NCI-H146 treated with DMSO at 0.1 percent for 48 hours (cell line): ENCODE data around the gene ZDHHC4.

ENCODE experiments used
- DNase-seq: peaks from one replicate; lab custom pipeline; 2025; ENCODE audit not compliant: unreplicated experiment; lab: John Stamatoyannopoulos, UW

The ZDHHC4 gene

DNA sequence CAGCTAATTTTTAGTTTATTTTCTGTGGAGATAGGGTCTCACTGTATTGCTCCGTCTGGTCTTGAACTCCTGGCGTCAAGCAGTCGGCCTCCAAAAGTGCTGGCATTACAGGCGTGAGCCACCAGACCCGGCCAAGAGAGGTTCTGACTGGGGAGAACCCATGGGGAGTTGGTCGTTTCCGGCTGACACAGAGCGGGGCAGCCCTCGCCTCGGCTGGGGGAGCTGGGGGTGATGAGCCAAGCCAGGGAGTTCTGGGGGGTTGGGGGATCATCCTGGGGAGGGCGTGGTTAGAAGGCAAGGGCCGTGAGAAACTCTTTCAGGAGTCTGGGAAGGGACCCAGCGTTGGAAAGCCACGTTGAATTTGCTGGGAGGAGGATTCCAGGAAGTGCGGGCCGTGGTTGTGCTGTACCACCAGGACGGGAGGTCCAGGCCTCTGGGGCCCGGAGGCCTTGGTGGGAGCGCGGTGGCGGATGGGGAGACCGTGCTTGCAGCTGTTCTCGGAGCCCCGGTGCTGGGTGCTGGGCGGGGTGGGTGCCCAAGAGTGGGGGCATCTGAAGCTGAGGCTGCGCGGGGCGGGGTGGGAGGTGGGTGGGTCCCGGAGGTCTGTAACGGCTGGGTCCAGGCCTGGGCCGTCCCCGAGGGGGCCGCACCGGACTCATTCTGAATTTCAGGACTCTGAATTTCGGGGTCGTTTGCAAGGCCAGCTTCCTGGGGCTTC is 29.8 kb downstream of the ZDHHC4 start:
- DNase-seq = no peak

DNA sequence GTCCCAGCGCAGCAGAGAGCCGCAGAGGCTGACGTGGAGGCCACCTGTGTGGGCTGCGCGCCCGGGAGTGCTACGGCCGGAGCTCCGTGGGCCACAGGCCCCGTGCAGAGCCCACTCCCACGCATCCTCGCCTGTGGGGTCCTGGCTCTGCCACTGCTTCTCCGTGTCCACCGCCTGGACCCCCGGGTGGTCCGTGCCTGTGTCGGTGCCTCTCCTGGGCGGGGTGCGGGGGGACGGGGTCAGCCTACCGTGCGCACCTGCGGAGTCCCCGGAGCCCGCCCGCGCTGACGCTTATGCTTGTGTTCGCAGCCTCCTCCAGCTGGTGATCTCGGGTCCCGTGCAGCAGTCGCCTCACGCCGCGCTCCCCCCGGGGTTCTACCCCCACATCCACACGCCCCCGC is 30.4 kb downstream of the ZDHHC4 start:
- no peak for DNase-seq

DNA sequence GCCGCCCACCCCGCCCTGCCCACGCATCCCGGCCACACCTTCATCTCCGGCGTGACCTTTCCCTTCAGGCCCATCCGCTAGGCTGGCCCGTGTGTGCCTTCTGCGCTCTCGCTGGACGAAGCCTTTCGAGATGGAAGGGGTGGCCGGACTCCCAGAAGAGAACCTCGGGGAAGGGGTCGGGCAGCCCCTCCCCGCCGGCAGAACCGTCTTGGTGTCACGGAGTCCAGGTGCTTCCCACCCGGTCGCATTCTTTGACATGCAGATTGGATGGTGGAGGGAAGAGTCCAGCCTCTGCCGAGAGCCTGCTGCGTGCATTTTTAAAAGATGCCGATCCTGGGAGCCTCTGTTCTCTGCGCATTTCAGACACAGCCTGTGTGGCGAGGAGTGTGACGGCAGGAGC is 30.8 kb downstream of the ZDHHC4 start:
- DNase-seq = no peak

DNA sequence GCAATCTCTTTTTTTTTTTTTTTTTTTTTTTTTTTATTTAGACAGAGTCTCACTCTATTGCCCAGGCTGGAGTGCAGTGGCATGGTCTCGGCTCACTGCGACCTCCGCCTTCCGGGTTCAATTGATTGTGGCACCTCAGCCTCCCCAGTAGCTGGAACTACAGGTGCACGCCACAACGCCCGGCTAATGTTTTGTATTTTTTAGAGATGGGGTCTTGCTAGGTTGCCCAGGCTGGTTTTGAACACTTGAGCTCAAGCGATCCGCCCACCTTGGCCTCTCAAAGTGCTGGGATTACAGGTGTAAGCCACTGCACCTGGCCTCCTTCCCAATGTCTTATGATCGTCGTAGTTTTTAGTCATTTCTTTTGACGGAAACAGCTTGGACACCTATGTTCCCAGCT is 31.5 kb downstream of the ZDHHC4 start:
- no peak for DNase-seq

DNA sequence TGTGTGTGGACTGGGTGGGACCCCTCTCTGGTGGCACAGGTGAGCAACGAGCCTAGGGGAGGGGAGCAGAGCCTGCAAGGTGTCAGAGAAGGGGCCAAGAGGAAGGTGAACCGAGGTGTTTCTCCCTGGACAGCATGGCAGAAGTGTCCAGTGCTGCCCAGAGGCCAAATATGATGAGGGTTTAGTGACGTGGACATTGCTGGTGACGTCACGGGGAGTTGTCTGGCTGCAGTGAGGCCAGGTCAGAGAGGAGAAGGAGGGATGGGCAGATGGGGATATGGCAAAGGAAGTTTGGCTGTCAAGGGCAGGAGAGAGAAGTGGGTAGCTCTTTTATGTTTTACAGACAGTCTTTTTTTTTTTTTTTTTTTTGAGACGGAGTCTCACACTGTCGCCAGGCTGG is 35.6 kb downstream of the ZDHHC4 start:
- DNase-seq = no peak

DNA sequence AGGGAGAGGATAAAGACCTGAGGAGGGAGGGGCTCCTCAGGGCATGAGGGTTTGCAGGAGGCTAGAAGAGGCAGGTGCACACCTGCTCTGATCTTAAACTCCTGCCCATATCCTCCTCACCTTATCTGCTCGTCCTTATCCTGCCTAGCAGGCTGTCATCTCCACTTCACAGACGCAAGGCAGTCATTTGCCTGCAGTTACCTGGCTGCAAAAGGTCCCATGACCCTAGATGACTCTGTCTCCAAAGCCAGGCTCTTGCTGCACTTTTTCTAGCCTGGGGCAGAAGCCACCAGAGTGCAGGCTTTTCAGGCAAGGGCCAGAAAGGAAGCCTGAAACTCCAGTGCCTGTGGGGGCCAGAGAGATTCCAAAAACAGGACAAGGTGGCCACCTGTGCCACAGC is 36.5 kb downstream of the ZDHHC4 start:
- no peak for DNase-seq

DNA sequence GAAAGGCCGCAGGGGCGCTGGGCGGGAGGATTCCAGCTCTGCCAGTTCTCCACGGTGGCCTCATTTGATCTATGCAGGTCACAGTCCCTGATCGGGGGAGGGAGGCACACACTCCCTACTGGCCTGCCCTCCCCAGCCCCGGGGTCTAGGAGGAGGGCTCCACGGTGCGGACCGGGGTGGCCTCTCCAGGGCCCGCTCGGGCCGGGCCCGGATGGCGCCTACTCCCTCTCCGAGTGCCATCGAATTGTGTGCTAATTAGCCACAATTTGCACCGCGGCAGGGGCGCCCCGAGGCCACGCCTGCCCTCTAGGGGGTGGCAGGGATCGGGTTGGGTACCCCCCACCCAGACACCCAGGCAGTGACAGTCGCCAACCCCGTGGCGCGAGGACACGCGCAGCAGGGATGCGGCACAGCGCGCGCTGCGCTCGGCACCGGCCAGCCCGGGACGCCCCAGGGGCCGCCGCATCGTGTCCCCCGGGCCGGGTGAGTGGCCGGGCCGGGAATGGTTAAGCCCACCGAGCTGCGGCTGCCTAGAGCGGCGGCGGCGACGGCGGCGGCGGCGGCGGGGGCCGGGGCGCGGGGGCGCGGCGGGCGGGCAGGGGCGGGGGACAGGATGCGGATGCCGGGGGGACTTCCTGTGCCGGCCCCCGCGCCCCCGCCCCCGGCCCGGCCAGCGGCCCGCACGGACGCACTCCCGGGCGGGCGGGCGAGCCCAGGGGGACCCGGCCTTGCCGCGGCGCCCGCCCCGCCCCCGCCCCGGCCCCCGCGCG is 37.9 kb downstream of the ZDHHC4 start, which contains the start of gene ZNF853:
ZNF853 (plus strand) TSS at position 658 of the 770 bp plus-strand sequence. CDS start 565 bp downstream, outside the sequence.
- DNase-seq = no peak

DNA sequence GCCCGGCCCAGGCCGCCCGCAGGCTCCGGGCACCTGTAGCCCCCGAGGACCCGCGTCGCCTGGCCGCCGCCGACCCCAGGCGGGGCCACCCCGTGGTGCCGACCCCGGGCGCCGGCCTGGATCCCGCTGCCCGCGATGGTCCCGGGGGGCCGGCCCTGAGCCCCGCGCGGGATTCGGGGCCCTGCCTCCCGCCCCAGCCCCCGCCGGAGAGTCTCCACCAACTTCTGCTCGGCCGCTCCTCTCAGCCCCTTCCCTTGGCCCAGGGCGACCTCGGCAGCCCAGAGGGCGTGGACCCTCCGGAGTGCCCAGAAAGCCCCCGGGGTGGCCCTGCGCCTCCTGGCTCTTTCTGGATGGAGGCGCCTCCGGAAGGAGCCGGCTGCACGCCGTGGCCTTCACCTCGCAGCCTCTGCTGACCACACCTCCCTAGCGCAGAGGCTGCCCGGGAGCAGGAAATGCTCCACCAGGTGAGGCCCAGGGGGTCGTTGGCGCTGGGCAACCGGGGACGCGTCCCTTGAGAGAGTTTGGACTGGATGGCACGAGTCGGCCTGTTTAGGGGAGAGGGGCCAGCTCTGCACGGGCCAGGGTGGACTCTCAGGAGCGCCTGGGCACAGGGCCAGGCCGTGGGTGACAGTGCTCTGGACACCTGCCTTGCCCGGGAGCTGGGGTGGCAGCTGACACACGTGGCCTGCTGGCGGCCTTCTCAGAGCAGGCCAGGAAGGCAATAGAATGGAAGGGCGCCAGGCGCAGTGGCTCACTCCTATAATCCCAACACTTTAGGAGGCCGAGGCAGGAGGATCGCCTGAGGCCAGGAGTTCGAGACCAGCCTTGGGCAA is 38.7 kb downstream of the ZDHHC4 start:
- DNase-seq = peak; percentile 58

DNA sequence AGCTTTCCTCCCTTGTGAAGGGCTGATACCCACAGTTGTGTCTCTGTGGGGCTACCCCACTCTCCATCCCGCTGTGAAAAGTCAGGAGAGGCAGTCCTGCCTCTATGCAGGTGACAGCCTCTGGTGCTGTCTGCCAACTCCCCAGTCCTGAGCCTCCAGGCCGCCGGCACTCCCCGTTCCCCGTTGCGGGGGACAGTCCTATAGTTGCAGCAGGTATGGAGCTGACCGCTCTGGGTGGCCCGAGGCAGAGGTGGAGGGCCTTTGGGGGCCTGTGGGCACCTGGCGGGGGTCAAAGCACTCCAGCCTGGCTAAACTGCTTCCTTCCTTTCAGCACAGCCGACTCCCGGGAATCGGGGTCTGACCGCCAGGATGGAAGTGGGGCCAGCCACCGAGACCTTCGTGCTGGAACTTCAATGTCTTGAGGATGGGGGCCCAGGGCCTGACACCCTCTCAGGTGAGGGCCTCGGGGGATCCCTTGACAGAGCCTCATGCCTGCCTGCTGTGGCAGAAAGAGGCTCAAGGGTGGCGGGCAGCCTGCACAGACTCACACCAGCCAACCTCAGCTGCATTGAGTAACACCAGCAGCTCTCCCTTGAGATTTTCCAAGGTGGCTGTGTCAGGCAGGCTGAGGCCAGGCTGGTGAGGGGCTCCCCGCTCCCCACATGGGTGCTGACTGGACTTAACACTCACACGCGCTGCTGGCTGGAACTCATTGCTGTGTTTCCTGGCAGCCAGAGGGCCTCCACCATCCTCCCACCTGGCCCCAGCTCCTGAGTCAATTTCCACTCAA is 39.8 kb downstream of the ZDHHC4 start:
- no peak for DNase-seq

DNA sequence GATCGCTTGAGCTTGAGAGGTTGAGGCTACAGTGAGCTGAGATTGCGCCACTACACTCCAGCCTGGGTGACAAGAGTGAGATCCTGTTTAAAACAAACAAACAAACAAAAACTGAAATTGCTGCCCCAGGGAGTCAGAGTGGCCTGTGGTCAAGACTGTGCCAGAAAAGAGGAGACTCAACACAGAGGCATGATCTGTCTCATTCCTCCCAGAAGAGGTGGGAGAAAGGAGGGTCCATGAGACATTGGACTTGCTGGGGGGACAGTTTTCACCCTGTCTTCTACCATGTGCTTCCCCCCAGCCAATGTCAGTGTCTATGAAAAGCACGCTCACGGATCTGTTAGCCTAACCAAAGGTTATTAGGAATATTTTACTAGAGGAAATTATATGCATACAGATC is 41.4 kb downstream of the ZDHHC4 start:
- DNase-seq = no peak

DNA sequence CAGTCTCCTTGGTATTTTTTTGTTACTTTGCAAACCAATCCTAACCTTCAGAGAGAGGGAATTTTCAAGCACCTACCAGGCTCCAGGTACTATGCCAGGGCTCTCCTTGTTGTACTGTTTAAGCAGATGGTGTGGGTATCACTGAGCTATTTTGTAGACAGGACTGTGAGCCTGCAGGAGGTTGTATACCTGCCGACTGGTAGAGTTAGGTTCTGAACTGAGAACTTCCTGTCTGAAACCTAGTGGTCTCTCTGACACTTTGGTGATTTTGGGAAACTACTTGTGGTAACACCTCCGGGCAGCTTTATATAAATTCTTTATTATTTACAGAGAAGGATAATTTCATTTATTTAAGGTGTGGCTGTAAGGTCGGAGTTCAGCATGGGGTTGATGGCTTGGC is 42.7 kb downstream of the ZDHHC4 start:
- no peak for DNase-seq

DNA sequence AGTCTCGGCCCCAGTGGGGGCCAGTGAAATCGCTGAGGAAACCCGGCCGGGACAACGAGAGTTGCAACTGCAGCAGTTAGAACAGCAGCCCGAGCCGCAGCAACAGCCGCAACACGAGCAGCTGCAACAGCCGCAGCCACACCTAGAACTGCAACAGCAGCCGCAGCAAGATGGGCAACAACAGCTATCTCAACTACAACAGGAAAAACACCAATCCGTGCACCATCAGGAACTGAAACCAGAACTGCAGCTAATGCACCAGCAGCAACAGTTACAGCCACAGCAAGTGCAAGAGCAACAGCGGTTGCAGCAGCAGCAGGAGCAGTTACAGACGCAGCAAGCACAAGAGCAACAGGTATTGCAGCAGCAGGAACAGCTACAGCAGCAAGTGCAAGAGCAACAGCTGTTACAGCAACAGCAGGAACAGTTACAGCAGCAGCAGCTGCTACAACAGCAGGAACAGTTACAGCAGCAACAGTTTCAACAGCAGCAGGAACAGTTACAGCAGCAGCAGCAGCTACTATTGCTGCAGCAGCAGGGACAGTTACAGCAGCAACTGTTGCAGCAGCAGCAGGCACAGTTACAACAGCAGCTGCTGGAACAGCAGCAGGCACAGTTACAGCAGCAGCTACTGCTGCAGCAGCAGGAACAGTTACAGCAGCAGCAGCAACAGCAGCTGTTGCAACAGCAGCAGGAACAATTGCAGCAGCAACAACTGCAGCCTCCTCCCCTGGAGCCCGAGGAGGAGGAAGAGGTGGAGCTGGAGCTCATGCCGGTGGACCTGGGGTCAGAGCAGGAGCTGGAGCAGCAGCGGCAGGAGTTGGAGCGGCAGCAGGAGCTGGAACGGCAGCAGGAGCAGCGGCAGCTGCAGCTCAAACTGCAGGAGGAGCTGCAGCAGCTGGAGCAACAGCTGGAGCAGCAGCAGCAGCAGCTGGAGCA is 44.2 kb downstream of the ZDHHC4 start:
- no peak for DNase-seq

DNA sequence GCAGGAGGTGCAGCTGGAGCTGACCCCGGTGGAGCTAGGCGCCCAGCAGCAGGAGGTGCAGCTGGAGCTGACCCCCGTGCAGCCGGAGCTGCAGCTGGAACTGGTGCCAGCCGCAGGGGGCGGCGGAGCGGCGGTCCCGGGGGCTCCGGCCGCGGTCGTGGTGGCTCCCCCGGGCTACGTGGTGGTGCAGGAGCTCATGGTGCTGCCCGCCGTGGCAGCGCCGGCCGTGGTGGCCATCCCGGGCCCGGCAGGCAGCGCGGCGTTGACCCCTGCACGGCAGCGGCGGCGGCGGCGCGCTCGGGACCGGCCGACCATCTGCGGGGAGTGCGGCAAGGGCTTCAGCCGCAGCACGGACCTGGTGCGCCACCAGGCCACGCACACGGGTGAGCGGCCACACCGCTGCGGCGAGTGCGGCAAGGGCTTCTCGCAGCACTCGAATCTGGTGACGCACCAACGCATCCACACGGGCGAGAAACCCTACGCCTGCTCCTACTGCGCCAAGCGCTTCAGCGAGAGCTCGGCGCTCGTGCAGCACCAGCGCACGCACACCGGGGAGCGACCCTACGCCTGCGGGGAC is 45.0 kb downstream of the ZDHHC4 start:
- no peak for DNase-seq

DNA sequence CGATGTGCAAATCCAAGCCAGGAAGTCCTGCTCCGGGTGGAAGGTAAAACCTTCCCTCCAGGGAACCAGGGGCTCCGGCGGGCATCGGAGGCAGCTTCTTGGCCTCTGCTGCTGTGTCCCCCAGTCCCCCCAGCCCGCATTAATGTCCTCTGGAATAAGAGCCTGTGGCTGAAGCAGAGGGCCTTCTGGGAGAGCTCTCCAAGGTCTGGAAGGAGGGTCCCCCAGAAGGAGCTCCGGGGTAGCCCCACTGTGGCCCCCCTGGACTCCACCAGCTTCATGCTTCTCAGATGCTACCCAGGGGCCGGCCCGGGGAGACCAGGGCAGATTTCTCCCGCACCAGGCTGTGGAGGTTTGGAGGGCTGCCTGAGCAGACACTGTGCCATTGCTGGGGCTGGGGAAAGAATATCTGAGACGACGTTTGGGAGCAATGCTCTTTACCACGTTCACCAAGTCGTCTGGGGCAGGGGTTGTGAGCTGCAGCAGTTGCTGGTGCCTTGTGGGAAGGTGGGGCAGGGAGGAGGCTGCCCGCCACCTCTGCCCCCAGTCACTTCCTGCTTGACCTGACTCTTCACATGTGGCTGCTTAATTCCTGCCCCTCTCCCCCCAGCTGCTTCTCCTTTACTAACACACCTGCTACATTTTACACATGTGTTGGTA is 46.5 kb downstream of the ZDHHC4 start:
- DNase-seq = no peak

DNA sequence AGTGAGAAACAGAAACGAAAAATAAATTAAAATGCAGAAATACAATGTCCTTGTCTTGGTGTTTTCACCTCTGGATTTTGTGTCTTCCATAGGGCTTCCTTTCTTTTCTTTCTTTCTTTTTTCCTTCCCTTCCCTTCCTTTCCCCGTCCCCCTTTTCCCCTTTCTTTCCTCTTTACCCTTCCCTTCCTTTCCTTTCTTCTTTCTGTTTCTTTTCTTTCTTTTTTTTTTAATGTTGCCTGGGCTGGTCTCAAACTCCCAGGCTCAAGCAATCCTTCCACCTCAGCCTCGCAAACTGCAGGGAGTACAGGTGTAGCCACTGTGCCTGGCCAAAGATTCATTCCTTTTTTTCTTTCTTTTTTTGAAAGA is 47.0 kb downstream of the ZDHHC4 start:
- DNase-seq = no peak

DNA sequence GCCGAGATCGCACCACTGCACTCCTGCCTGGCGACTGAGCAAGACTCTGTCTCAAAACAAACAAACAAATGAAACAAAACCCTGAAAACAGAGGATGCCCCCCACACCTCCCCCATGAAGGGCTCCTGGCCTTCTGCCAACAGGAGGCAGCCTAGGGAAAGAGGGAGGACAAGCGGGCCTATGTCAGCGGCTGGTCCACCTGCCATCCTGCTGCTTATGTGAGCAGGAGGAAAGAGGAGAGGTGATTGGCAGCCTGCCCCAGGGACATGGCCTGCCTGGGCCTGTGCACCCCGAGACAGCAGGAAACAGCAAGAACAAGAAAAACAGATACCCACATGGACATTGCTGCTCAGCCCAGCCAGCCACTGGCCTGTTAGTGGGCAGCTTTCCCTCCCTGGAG is 50.8 kb downstream of the ZDHHC4 start:
- DNase-seq = no peak

DNA sequence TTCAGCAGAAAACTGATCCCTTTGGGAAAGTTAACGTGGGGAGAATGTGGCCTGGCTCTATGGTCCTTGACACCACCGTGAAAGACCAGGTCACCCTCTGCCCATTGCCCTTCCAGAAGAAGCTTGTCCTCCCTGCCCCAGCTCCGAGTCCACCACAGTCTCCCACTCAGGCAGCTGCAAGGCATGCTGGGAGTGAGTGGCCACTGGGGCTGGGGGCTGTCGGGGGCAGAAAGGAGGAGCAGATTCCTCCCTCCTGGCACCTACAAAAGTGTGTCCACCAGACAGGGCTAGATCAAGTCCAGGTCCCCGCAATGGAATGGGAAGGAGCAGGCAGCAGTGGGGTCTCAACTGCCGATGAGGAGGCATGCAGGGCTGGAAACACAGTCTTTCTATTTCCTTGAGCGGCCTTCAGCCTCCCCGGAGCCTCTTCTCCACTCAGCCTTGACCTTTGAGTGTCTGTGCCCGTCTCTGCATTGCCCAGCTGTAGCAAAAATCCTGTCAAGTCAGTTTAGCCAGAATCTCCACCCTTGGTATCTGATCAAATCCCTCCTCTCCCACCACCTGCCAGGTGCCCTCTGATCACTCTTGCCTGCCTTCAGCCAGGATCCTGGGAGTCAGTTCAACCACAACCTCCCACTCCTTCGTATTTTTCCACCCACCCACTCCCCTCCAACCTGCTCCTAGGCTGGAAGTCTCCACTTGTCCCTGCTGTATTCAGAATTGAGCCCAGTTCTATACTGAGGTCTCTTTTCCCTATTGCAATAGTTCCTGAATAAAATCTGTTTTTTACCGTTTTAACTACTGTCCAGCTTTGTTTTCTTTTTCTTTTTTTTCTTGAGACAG is 53.0 kb downstream of the ZDHHC4 start:
- no peak for DNase-seq

DNA sequence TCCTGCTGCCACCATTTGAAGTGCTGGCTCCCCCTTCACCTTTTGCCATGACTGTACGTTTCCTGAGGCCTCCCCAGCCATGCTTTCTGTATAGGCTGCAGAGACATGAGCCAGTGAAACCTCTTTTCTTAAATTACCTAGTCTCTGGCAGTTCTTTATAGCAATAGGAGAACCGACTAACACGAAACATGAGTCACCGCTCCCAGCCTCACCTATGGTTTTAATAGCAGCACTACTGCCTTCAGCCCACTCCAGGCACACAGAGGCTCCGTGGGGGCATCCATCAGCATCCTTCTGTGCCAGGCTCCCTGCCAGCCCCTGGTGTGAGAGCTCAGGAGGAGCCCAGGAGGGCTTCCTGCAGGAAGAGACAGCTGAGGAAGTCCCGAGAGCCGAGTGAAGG is 54.4 kb downstream of the ZDHHC4 start:
- no peak for DNase-seq
